H9 (cell line): Measurements from ENCODE around the gene ANAPC10. TPM values are rescaled to one million over a fixed set of nuclear protein-coding genes. Genes with fewer than 3 reads are reported as not detected.

Experiments
- DNase-seq: peaks from one replicate; pipeline ENCODE4 v3.0.0-alpha.2; 2017
- H2AFZ ChIP-seq: one replicate; pipeline ENCODE4 v1.6.1; 2013; ENCODE audit warnings: mild to moderate bottlenecking, low read length, control low read depth, moderate library complexity
- H2AK5ac ChIP-seq: 2 replicates; pipeline ENCODE4 v1.6.1; 2013; ENCODE audit warnings: low read length, control low read depth, mixed read lengths; ENCODE audit not compliant: insufficient read length
- H2BK120ac ChIP-seq: one replicate; pipeline ENCODE4 v1.6.1; 2013; ENCODE audit warnings: low read depth, mild to moderate bottlenecking, low read length, control low read depth, inconsistent platforms; ENCODE audit not compliant: poor library complexity, severe bottlenecking
- H2BK12ac ChIP-seq: 2 replicates; pipeline ENCODE4 v1.6.1; 2013; ENCODE audit warnings: low read length, control low read depth, mixed read lengths, low read depth; ENCODE audit not compliant: insufficient read length
- H2BK15ac ChIP-seq: 2 replicates; pipeline ENCODE4 v1.6.1; 2013; ENCODE audit warnings: low read depth, low read length, control low read depth
- H2BK20ac ChIP-seq: one replicate; pipeline ENCODE4 v1.6.1; 2013; ENCODE audit warnings: low read depth, mild to moderate bottlenecking, low read length, control low read depth, inconsistent platforms; ENCODE audit not compliant: poor library complexity, severe bottlenecking
- H2BK5ac ChIP-seq: 2 replicates; pipeline ENCODE4 v1.6.1; 2013; ENCODE audit warnings: low read length, control low read depth, mixed read lengths; ENCODE audit not compliant: insufficient read length
- H3K14ac ChIP-seq: 2 replicates; pipeline ENCODE4 v1.6.1; 2013; ENCODE audit warnings: low read length, control low read depth; ENCODE audit not compliant: insufficient read depth
- H3K18ac ChIP-seq: 2 replicates; pipeline ENCODE4 v1.6.1; 2013; ENCODE audit warnings: low read depth, mild to moderate bottlenecking, mixed read lengths, low read length, control low read depth; ENCODE audit not compliant: insufficient read length
- H3K23ac ChIP-seq: 2 replicates; pipeline ENCODE4 v1.6.1; 2013; ENCODE audit warnings: low read length, control low read depth, mixed read lengths, low read depth; ENCODE audit not compliant: insufficient read length
- H3K23me2 ChIP-seq: 2 replicates; pipeline ENCODE4 v1.6.1; 2013; ENCODE audit warnings: low read depth, mild to moderate bottlenecking, mixed read lengths, low read length, control low read depth; ENCODE audit not compliant: insufficient read length, poor library complexity, severe bottlenecking
- H3K27ac ChIP-seq: 2 replicates; pipeline ENCODE4 v1.5.1; 2013; ENCODE audit warnings: low read length, control low read depth, mixed read lengths, low read depth; ENCODE audit not compliant: insufficient read length
- H3K27me3 ChIP-seq: 2 replicates; pipeline ENCODE4 v1.6.1; 2013; ENCODE audit warnings: low read length, control low read depth, inconsistent platforms; ENCODE audit not compliant: insufficient read depth
- H3K4ac ChIP-seq: 2 replicates; pipeline ENCODE4 v1.6.1; 2013; ENCODE audit warnings: low read depth, mild to moderate bottlenecking, control low read depth, inconsistent platforms, low read length, moderate library complexity
- H3K4me1 ChIP-seq: 2 replicates; pipeline ENCODE4 v1.6.1; 2013; ENCODE audit warnings: low read length, control low read depth, inconsistent platforms; ENCODE audit not compliant: insufficient read depth
- H3K4me2 ChIP-seq: 2 replicates; pipeline ENCODE4 v1.6.1; 2013; ENCODE audit warnings: low read length, control low read depth, mixed read lengths; ENCODE audit not compliant: insufficient read length, insufficient read depth
- H3K56ac ChIP-seq: 2 replicates; pipeline ENCODE4 v1.6.1; 2013; ENCODE audit warnings: low read depth, mild to moderate bottlenecking, mixed read lengths, low read length, control low read depth; ENCODE audit not compliant: insufficient read length
- H3K79me1 ChIP-seq: 2 replicates; pipeline ENCODE4 v1.6.1; 2013; ENCODE audit warnings: low read depth, mild to moderate bottlenecking, moderate library complexity, low read length, control low read depth, inconsistent platforms; ENCODE audit not compliant: insufficient read depth, poor library complexity, severe bottlenecking
- H3K79me2 ChIP-seq: 2 replicates; pipeline ENCODE4 v1.6.1; 2013; ENCODE audit warnings: low read length, control low read depth, inconsistent platforms; ENCODE audit not compliant: insufficient read depth
- H3K9ac ChIP-seq: 2 replicates; pipeline ENCODE4 v1.6.1; 2013; ENCODE audit warnings: low read length, control low read depth, mixed read lengths; ENCODE audit not compliant: insufficient read length; ENCODE audit errors: extremely low read depth
- H3K9me3 ChIP-seq: one replicate; pipeline ENCODE4 v1.6.1; 2013; ENCODE audit warnings: low read depth, low read length, inconsistent platforms; ENCODE audit not compliant: control insufficient read depth
- H3T11ph ChIP-seq: one replicate; pipeline ENCODE4 v1.6.1; 2013; ENCODE audit warnings: mild to moderate bottlenecking, low read length, control low read depth, inconsistent platforms
- H4K20me1 ChIP-seq: one replicate; pipeline ENCODE4 v1.6.1; 2013; ENCODE audit not compliant: control insufficient read depth, insufficient read length, insufficient read depth
- H4K5ac ChIP-seq: 2 replicates; pipeline ENCODE4 v1.6.1; 2013; ENCODE audit warnings: low read depth, mild to moderate bottlenecking, mixed read lengths, low read length, control low read depth; ENCODE audit not compliant: insufficient read length
- H4K8ac ChIP-seq: replicated peaks from 2 replicates; pipeline ENCODE4 v1.6.1; 2013; ENCODE audit warnings: low read length, control low read depth, mixed read lengths, low read depth; ENCODE audit not compliant: insufficient read length
- H4K91ac ChIP-seq: 2 replicates; pipeline ENCODE4 v1.6.1; 2013; ENCODE audit warnings: low read depth, mild to moderate bottlenecking, moderate library complexity, mixed read lengths, low read length, control low read depth; ENCODE audit not compliant: insufficient read length
- H3K27ac Mint-ChIP-seq, 3 experiments: 2 replicates in 2 of 3; 3 replicates in 1 of 3; pipeline ENCODE4 v1.8.0; 2020 to 2021; ENCODE audit warnings: mixed read lengths in 3 of 3, mild to moderate bottlenecking in 1 of 3, moderate library complexity in 1 of 3
- H3K27me3 Mint-ChIP-seq: 2 replicates; pipeline ENCODE4 v1.8.0; 2021; ENCODE audit warnings: low read depth, mild to moderate bottlenecking, moderate library complexity, mixed read lengths
- H3K36me3 Mint-ChIP-seq, 3 experiments: 2 replicates in 2 of 3; 3 replicates in 1 of 3; pipeline ENCODE4 v1.8.0; 2020 to 2021; ENCODE audit warnings: low read depth in 3 of 3, mixed read lengths in 3 of 3; ENCODE audit not compliant: insufficient read depth in 1 of 3
- H3K4me1 Mint-ChIP-seq, 2 experiments: 2 replicates each; pipeline ENCODE4 v1.8.0; 2020; ENCODE audit warnings: mixed read lengths in 2 of 2
- H3K4me3 Mint-ChIP-seq, 2 experiments: 2 replicates in 1 of 2; 3 replicates in 1 of 2; pipeline ENCODE4 v1.8.0; 2020 to 2021; ENCODE audit warnings: mild to moderate bottlenecking in 2 of 2, mixed read lengths in 2 of 2, moderate library complexity in 1 of 2
- H3K9me3 Mint-ChIP-seq, 2 experiments: 2 replicates in 1 of 2; 3 replicates in 1 of 2; pipeline ENCODE4 v1.8.0; 2020; ENCODE audit warnings: mild to moderate bottlenecking in 2 of 2, mixed read lengths in 2 of 2, moderate library complexity in 1 of 2
- CTCF ChIP-seq: fragments of 200-600 bp; sonication (generic); conservative IDR thresholded peaks from 3 replicates; pipeline ENCODE4 v1.8.0; 2021; ENCODE audit warnings: antibody characterized with exemption, mild to moderate bottlenecking
- WGBS: extraction: QIAGEN DNeasy Blood & Tissue Kit; methylation state at CpG from one replicate; pipeline ENCODE4 v1.1.7; 2013; ENCODE audit warnings: missing lambda C conversion rate, low lambda C conversion rate, mixed read lengths; ENCODE audit not compliant: insufficient read length; ENCODE audit errors: extremely low coverage; 5-methylcytosine and 5-hydroxymethylcytosine counted together
- total RNA-seq: library from RNA; stranded (reverse); gene quantifications from 2 replicates; pipeline ENCODE4 v1.2.1, GENCODE V29; 2021

The ANAPC10 gene
- total RNA-seq, 1 experiment from 2014 or later: 25.3 TPM

- H3K4me1 ChIP-seq: no peaks in the 10 kb centered on the region
- H3K4me3 Mint-ChIP-seq: peak overlapping the region; percentile 98 to 99
- H3K79me1 ChIP-seq: no peaks in the 10 kb centered on the region
- H3K9me3 ChIP-seq: no peaks in the 10 kb centered on the region
- H3K27ac Mint-ChIP-seq: no peak overlapping the region; a peak in 1 of 7 replicates
- no peak overlapping the region for H2BK20ac ChIP-seq
- DNase-seq: no peak
- H3K27ac ChIP-seq: no peak overlapping the region
- H3K79me2 ChIP-seq: peaks cover 40% of the 10 kb centered on the region
- no peak overlapping the region for H3K18ac ChIP-seq
- H4K8ac ChIP-seq: no peak overlapping the region
- no peaks in the 10 kb centered on the region for H3K27me3 ChIP-seq
- H3K27me3 Mint-ChIP-seq: no peaks in the 10 kb centered on the region
- TF ChIP-seq CTCF: no peak
- H3K9me3 Mint-ChIP-seq: no peaks in the 10 kb centered on the region
- H3K14ac ChIP-seq: no peak overlapping the region
- no peak overlapping the region for H2AFZ ChIP-seq
- H3K4me2 ChIP-seq: peak overlapping the region; percentile 95
- H2BK120ac ChIP-seq: no peak overlapping the region
- no peak overlapping the region for H4K91ac ChIP-seq
- H4K20me1 ChIP-seq: no peaks in the 10 kb centered on the region
- H3K23ac ChIP-seq: no peak overlapping the region
- no peak overlapping the region for H4K5ac ChIP-seq
- no peak overlapping the region for H2BK5ac ChIP-seq
- WGBS: no CpG with 5 or more reads among the region's 5 CpGs
- H2BK12ac ChIP-seq: no peak overlapping the region
- H3K9ac ChIP-seq: no peak overlapping the region
- peaks cover 14 to 16% (median 14%) of the 10 kb centered on the region in 3 experiments for H3K36me3 Mint-ChIP-seq
- no peak overlapping the region for H2AK5ac ChIP-seq
- no peak overlapping the region for H3K56ac ChIP-seq
- no peak overlapping the region for H2BK15ac ChIP-seq
- H3K4ac ChIP-seq: no peak overlapping the region
- H3K23me2 ChIP-seq: peaks cover 5% of the 10 kb centered on the region
- peaks cover 10 to 15% of the 10 kb centered on the region in 2 experiments for H3K4me1 Mint-ChIP-seq
- no peak overlapping the region for H3T11ph ChIP-seq
These were observed 1.7 kb upstream of the ANAPC10 start for GRCh38 chr4:145099653-145100052.
